Subcutaneous adipose tissue (tissue), 4 donors: ENCODE results near the gene IFT172. TPM values are rescaled to one million over a fixed set of nuclear protein-coding genes. Genes with fewer than 3 reads are reported as not detected.

Experiments used
- CTCF ChIP-seq: fragments of 450-650 bp; IDR thresholded peaks from one replicate; pipeline ENCODE4 v1.5.1; 2016; ENCODE audit warnings: low read depth, mild to moderate bottlenecking, control low read depth, antibody characterized with exemption, moderate library complexity
- total RNA-seq, 4 donors: library from RNA; depleted of rRNA; stranded (reverse); fragments of >200 nt; gene quantifications; one replicate each; pipeline ENCODE4 v1.1.0, GENCODE V29; 2016

IFT172 gene
- 10 to 100 TPM; 21.8 to 33.5 (median 25.5) TPM for total RNA-seq

GRCh38 chr2:27489498-27490397, at the start of gene IFT172:
Gene IFT172 (minus strand): TSS chr2:27489743. CDS start chr2:27489653, 90 bp downstream.
- no peak for TF ChIP-seq CTCF

GRCh38 chr2:27537287-27537686, 47.7 kb upstream of the IFT172 start:
- TF ChIP-seq CTCF: no peak

- no peak for TF ChIP-seq CTCF
These were observed 42.4 kb upstream of the IFT172 start for GRCh38 chr2:27531983-27532382.

- no peak for TF ChIP-seq CTCF
These were observed 37.6 kb upstream of the IFT172 start for GRCh38 chr2:27527182-27527581.

GRCh38 chr2:27522400-27522945, 32.9 kb upstream of the IFT172 start:
- TF ChIP-seq CTCF: no peak

GRCh38 chr2:27520316-27520715, 30.8 kb upstream of the IFT172 start:
- TF ChIP-seq CTCF: no peak

GRCh38 chr2:27518782-27519113, 29.2 kb upstream of the IFT172 start:
- TF ChIP-seq CTCF: no peak
